Astrocyte (in vitro differentiated cells and primary cell): ENCODE measurements around the gene PRTG.
"Not testable (repeated sequence)": the region's sequence is repeated elsewhere in the genome, so short reads cannot be mapped to it uniquely, and the experiment has no call there.

Experiments
- CTCF ChIP-seq: IDR thresholded peaks from 2 replicates; pipeline ENCODE4 v1.5.1; 2011; ENCODE audit warnings: low read depth, mild to moderate bottlenecking, inconsistent platforms, low read length, moderate library complexity; ENCODE audit not compliant: insufficient read depth
- EZH2 ChIP-seq: IDR thresholded peaks from 2 replicates; pipeline ENCODE4 v1.6.1; 2012; ENCODE audit warnings: mild to moderate bottlenecking, low read length, inconsistent platforms; ENCODE audit not compliant: insufficient read depth

- TF ChIP-seq CTCF, EZH2: not testable (repeated sequence)
These were observed 10.5 kb upstream of the PRTG start for GRCh38 chr15:55753433-55753832.
